Non-pigmented ciliary epithelial cell (primary cell): ENCODE results near the gene PLA2G12A.

Experiments used
- DNase-seq: peaks from one replicate; pipeline ENCODE4 v3.0.0-alpha.2; 2010; ENCODE audit warnings: low read depth

Gene PLA2G12A

DNA sequence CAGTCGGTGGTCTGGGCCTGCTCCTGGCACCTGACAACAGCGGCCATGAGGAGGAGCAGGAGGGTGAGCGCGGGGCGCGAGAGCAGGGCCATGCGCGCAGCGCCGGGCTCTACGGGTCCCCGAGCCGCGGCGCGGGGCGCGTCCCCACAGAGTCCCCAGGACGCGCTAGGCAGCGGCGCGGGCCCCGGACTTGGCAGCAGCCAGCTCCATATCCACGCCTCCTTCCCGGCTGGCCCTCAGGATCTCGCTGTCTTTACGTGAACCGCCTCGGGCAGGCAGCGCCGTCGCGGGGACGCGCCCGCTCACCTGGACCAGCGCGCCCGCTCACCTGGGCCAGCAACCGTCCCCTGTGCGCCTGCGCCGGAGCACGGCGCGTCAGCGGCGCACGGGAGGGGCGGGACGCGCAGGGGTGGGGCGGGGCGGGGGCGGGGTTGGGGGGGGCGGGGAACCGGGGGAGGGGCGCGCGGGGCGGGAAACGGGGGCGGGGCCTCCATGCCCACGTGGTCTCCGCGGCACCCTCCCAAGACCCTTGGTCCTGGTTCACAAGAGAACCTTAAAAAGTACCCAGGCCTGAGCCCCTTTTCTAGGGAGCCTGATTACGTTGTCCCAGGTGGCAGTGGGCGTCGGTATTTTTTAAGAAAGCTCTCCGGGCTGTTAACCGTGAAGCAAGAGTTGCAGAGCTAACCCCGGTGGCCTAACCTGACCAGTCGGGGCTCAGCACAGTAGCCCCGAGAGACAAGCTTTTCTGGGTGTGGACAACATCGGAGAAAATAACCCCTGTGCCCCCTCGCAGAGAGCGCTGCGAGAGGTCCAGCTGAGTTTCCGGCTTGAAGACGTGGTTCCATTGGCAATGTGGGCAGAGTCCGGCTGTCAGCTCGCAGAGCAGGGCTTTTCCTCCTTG, at the start of gene PLA2G12A:
PLA2G12A (minus strand) TSS at position 353 of the 901 bp plus-strand sequence; CDS start at position 92, 261 bp downstream.
- DNase-seq, result no peak

GRCh38 chr4:109764789-109765402, 35.0 kb upstream of the PLA2G12A start:
- DNase-seq, result no peak

GRCh38 chr4:109764376-109764775, 34.5 kb upstream of the PLA2G12A start:
- DNase-seq, result no peak

GRCh38 chr4:109760682-109761081, 30.8 kb upstream of the PLA2G12A start:
- DNase-seq, result no peak

DNA sequence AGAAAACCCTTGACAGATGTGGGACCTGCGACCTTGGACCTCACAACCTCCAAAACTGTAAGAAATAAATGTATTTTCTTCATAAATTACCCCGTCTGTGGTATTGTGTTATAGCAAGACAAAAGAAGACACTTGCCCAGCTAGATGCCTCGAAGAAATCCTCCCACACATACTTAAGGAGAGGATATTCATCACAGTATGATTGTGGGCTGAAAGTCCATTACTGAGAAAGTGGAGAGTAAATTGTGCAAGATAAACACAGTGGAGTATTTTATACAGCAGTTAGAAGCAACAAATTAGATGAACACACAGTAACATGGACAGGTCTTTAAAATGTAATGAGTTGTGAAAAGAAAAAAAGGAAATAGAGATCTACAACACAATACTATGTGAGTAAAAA, 25.8 kb upstream of the PLA2G12A start:
- DNase-seq, result no peak

GRCh38 chr4:109754093-109754857, 24.4 kb upstream of the PLA2G12A start:
- DNase-seq, result no peak

DNA sequence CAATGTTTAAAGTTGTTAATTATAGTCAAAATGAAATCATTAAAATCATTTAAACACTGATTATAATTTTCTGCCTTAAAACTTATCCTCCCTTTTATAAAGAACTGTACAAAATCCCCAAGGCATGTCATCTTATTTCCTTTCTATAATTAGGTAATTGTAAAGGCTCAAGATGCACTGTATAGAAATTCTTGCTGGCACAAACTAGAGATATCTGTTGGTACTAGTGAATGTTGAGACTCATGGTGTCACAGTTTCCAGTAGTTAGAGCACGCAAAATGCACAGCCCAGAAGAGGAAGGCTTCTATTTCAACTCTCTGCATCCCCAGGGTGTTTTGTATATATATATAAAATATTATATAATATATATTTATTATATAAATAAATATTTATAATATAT, 22.7 kb upstream of the PLA2G12A start:
- no peak for DNase-seq

- no peak for DNase-seq
Measured at GRCh38 chr4:109751852-109752251, 22.0 kb upstream of the PLA2G12A start.

DNA sequence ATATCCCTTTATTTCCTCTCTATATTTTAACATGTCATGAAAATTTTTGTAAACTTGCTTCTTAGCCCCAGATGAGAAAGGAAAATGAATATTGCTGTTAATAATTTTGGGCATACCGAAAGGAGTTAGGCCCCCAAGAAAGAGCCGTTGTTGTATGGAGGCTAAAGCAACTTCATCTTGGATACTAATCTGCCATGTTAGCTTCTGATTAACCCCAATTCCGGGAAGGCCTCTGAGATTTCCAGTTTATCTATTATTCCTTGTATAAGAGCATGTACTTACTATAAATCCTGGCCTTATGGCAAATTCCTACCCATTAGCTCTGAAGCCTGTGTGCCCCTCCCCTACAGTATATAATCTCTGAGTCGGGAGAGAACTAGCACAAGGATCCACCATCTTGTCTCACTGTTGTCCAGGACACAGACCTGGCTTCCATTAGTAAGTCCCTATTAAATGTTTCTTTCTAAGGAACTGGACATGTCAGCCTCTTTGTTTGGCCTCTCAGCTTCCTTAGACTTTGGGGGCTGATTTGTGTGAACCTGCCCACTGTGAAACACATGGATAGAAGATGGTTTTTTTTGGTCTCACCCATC, 20.9 kb upstream of the PLA2G12A start:
- no peak for DNase-seq

GRCh38 chr4:109749388-109750082, 19.7 kb upstream of the PLA2G12A start:
- no peak for DNase-seq

GRCh38 chr4:109748114-109748513, 18.2 kb upstream of the PLA2G12A start:
- DNase-seq, result no peak

- DNase-seq, result no peak
Measured at GRCh38 chr4:109746728-109747127, 16.9 kb upstream of the PLA2G12A start.

- DNase-seq, result no peak
Measured at GRCh38 chr4:109745830-109746229, 16.0 kb upstream of the PLA2G12A start.

- DNase-seq, result no peak
Measured at GRCh38 chr4:109739547-109739946, 9.7 kb upstream of the PLA2G12A start.

GRCh38 chr4:109738104-109738872, 8.4 kb upstream of the PLA2G12A start:
- DNase-seq, result no peak

DNA sequence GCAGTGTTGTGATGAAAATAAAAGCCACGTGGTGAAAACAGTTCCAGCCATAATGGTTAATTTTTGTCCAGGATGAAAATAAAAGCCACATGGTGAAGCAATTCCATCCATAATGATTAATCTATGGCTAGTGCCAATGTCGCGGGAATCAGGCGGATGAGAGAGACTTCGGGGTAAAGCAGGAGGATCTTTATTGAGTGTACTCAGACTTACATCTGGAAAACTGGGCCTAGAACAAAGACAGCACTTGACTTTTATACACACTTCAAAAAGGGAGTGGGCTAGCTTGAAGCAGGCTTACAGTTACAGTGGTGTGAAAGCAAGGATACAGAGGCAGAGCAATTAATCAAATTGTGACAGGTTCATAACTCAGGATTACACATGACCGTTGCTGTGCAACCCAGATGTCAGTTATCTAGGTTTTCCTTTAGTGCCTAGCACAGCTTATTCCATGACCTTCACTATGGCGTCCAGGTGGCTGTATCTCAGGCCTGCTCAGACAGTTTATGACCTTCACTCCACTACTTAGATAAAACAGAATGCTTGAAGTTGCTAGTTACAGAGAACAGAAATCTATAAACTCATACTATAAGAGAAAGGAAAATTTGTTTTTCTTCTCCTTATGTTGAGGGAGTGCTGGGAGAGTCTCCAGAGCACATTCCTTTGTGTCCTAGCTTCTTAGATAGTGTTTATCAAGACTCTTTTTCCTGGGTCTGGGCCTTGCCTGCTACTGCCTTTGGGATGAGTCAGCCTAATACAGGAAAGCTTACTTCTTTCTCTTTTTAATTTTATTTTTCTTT, 5.9 kb upstream of the PLA2G12A start:
- DNase-seq, result no peak

DNA sequence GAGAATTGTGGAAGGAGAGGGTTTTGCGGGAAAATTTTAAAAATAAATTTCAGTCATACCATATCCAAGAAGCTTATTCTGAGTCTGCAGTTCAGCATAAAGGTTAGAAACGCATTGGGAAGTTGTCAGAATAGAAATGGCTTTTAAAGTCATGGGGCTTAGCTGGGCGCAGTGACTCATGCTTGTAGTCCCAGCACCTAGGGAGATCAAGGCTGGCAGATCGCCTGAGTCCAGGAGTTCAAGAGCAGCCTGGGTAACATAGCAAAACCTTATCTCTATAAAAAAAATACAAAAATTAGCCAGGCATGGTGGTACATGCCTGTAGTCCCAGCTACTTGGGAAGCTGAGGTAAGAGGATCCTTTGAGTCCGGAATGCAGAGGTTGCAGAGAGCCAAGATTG, 3.9 kb upstream of the PLA2G12A start:
- DNase-seq, result no peak

- DNase-seq, result no peak
Measured at GRCh38 chr4:109730619-109731545, 1.0 kb upstream of the PLA2G12A start.
